Thymus (tissue), 11 donors: ENCODE measurements around the gene NAA16. TPM values are rescaled to one million over a fixed set of nuclear protein-coding genes. Genes with fewer than 3 reads are reported as not detected.

Experiments used
- DNase-seq, 9 donors: peaks; one replicate each; pipeline ENCODE4 v3.0.0-alpha.2; 2013; ENCODE audit warnings: low spot score in 9 of 9, low read depth in 6 of 9, missing footprints in 1 of 9
- H3K27ac ChIP-seq, 2 donors: one replicate each; pipeline ENCODE4 v1.5.1; 2013; ENCODE audit warnings: control low read depth in 1 of 2, low read depth in 1 of 2, low read length in 1 of 2, mild to moderate bottlenecking in 1 of 2, moderate library complexity in 1 of 2
- H3K27me3 ChIP-seq, 2 donors: one replicate each; pipeline ENCODE4 v1.5.1; 2013; ENCODE audit warnings: low read length in 1 of 2; ENCODE audit not compliant: control insufficient read depth in 2 of 2, insufficient read depth in 1 of 2
- H3K36me3 ChIP-seq, 2 donors: one replicate each; pipeline ENCODE4 v1.5.1; 2013; ENCODE audit warnings: low read length in 1 of 2, mild to moderate bottlenecking in 1 of 2, moderate library complexity in 1 of 2; ENCODE audit not compliant: control insufficient read depth in 2 of 2, insufficient read depth in 2 of 2
- H3K4me1 ChIP-seq, 2 donors: one replicate each; pipeline ENCODE4 v1.5.1; 2013; ENCODE audit warnings: low read length in 2 of 2; ENCODE audit not compliant: control insufficient read depth in 2 of 2, insufficient read depth in 2 of 2
- H3K4me3 ChIP-seq, 2 donors: one replicate each; pipeline ENCODE4 v1.5.1; 2013; ENCODE audit warnings: low read length in 2 of 2, control low read depth in 1 of 2, mild to moderate bottlenecking in 1 of 2
- H3K9me3 ChIP-seq, 2 donors: one replicate each; pipeline ENCODE4 v1.5.1; 2013; ENCODE audit warnings: low read length in 1 of 2, mild to moderate bottlenecking in 1 of 2; ENCODE audit not compliant: control insufficient read depth in 2 of 2, insufficient read depth in 1 of 2
- WGBS: extraction: QIAGEN DNeasy Blood & Tissue Kit; methylation state at CpG from one replicate; pipeline ENCODE4 v1.1.7; 2013; 5-methylcytosine and 5-hydroxymethylcytosine counted together
- polyA plus RNA-seq: library from polyadenylated mRNA; stranded (reverse); fragments of 200-250 nt; gene quantifications from one replicate; pipeline ENCODE4 v1.2.3, GENCODE V29; 2013
- total RNA-seq: library from RNA; stranded (reverse); fragments of 120-200 nt; gene quantifications from one replicate; pipeline ENCODE4 v1.2.4, GENCODE V29; 2013
- donor health status: healthy.

Gene NAA16
- total and polyA plus RNA-seq, 2 donors, result 10.6 to 23.8 TPM

GRCh38 chr13:41389580-41389979 lies 78.5 kb downstream of the NAA16 start:
- Histone ChIP-seq H3K9me3 (peaks cover 0 to 3% of the 10 kb centered on the region in 2 donors), H3K4me3 (no peak overlapping the region), H3K4me1 (peaks cover 0 to 11% of the 10 kb centered on the region in 2 donors), H3K36me3 (no peaks in the 10 kb centered on the region), H3K27ac (no peak overlapping the region), H3K27me3 (no peaks in the 10 kb centered on the region)
- 5% methylated on average over 1 of the region's 1 CpG for WGBS
- peak in 1 of 9 donors; percentile 45 for DNase-seq

- Histone ChIP-seq H3K36me3 (no peaks in the 10 kb centered on the region), H3K4me1 (peaks cover 0 to 11% of the 10 kb centered on the region in 2 donors), H3K27ac (no peak overlapping the region), H3K9me3 (peaks cover 0 to 3% of the 10 kb centered on the region in 2 donors), H3K4me3 (no peak overlapping the region), H3K27me3 (no peaks in the 10 kb centered on the region)
- 100% methylated on average over 1 of the region's 1 CpG for WGBS
- DNase-seq, result no peak
Measured at GRCh38 chr13:41394166-41394565, 83.1 kb downstream of the NAA16 start.

DNA sequence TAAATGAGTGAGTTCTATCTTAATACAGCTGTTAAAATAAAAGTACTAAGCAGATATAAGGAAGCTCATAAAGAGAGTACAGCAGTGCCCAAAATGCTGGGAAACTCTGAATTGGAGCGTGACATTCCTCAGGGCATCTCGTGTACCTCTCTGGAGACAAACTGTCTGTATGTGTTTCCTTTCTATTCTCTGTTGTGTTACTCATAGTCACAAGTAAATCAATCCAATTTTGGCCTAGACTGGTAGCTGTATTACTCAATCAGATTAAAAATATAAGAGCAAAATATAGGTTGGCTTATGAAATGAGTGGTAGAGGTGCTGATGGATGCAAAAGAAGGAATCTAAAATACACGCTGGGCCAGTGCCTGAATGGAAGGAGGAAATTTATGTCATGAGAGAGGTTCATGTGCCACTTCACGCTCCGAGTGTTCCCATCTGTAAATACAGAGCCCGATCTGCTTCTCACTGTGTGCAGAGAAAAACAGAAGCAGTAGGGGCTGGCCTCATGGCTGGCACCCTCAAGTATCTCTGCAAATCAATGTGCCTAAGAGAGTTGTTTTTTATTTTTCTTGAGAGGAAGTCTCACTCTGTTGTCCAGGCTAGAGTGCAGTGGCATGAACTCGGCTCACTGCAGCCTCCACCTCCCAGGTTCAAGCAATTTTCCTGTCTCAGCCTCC lies 87.6 kb downstream of the NAA16 start:
- WGBS, result 95% methylated on average over 7 of the region's 7 CpGs
- H3K4me3 ChIP-seq, result no peak overlapping the region
- DNase-seq, result peak in 1 of 9 donors; percentile 51
- H3K27ac ChIP-seq, result no peak overlapping the region
- no peaks in the 10 kb centered on the region for H3K27me3 ChIP-seq
- H3K4me1 ChIP-seq, result no peaks in the 10 kb centered on the region
- H3K36me3 ChIP-seq, result no peaks in the 10 kb centered on the region
- peaks cover 0 to 3% of the 10 kb centered on the region in 2 donors for H3K9me3 ChIP-seq

- peak in 1 of 9 donors; percentile 28 for DNase-seq
- Histone ChIP-seq H3K9me3 (no peaks in the 10 kb centered on the region), H3K4me3 (no peak overlapping the region), H3K36me3 (no peaks in the 10 kb centered on the region), H3K27me3 (no peaks in the 10 kb centered on the region), H3K27ac (no peak overlapping the region), H3K4me1 (no peaks in the 10 kb centered on the region)
- WGBS, result 98% methylated on average over 4 of the region's 4 CpGs
Measured at GRCh38 chr13:41401366-41401765, 90.3 kb downstream of the NAA16 start.

DNA sequence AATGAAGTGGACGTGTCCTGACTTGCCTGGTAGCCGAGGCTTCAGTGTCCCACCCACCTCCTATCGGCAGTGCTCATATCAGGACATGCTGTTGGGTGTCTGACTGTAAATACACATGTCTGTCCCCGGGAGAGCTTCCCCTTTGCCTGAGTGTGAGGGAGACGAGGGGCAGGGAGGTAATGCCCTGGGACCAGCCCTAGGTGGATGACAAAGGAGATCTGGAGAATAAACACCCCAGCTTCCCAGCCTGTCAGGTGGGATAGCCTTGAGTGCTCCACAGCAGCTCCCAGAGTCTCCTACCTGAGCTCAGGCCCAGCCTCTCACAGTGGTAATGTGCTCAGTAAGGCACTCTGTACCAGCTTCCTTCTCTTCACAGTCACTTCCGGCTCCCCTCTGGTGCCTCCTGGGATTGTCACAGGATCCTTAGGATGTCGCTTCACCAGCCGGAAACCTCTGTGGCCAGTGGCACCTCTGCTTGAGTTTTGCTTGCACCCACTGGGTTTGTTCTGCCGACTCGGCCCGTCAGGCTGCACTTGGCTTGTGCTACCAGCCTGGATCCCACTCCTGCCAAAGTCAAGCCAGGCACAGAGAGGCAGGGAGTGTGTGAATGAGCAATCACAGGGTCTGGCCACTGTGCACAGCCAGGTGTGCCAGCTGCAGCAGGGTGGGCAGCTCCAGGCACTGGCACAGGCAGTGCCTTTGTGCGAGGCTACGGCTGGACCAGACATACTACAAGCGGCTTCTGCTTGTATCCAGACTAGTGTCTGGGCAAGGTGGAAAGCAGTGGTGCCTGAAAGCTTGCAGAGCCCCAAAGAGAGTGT lies 91.8 kb downstream of the NAA16 start:
- peak in 1 of 9 donors; percentile 26 for DNase-seq
- Histone ChIP-seq H3K27me3 (no peaks in the 10 kb centered on the region), H3K4me1 (no peaks in the 10 kb centered on the region), H3K4me3 (no peak overlapping the region), H3K9me3 (no peaks in the 10 kb centered on the region), H3K36me3 (no peaks in the 10 kb centered on the region), H3K27ac (no peak overlapping the region)
- WGBS, result 95% methylated on average over 14 of the region's 14 CpGs

- Histone ChIP-seq H3K4me1 (no peaks in the 10 kb centered on the region), H3K9me3 (no peaks in the 10 kb centered on the region), H3K27ac (no peak overlapping the region), H3K4me3 (no peak overlapping the region), H3K27me3 (no peaks in the 10 kb centered on the region), H3K36me3 (no peaks in the 10 kb centered on the region)
- no peak for DNase-seq
- 71% methylated on average over 4 of the region's 4 CpGs for WGBS
Measured at GRCh38 chr13:41403983-41404382, 92.9 kb downstream of the NAA16 start.

DNA sequence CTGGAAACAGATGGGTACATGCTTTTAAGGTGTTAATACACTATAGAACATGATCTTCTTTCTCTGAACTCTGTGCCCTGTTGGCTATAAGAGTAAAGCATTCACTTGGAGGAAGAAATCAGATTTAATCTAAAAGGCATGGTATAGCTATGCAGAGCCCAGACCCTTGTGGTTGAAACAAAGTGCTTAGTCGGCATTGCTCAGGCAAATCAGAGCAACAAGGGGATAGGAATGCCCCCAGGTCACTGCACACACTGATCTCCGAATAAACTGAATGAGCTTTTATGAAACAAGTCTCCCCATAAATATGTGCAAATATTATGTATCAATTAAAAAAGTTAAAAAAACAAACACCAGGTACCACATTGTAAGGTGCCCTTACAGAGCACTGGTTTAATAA lies 94.3 kb downstream of the NAA16 start:
- Histone ChIP-seq H3K4me3 (no peak overlapping the region), H3K27ac (no peak overlapping the region)
- WGBS, result 94% methylated on average over 2 of the region's 2 CpGs

DNA sequence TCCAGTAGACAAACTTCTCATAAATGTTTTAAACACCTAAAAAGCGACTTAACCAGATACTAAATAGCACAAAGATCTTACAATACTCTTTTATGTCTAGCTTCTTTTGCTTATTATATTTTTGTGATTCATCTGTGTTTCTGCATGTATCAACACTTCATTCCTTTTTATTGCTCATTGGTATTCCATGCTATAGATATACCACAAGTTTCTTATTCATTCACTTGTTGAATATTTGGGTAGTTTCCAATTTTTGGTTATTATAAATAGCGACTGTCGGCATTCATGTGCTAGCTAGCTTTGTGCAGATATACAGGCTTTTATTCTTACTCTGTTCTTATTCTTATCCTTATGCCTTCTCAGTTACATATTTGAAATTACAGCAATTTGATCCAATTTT lies 96.3 kb downstream of the NAA16 start:
- Histone ChIP-seq H3K36me3 (no peaks in the 10 kb centered on the region), H3K27me3 (no peaks in the 10 kb centered on the region), H3K4me1 (no peaks in the 10 kb centered on the region), H3K9me3 (no peaks in the 10 kb centered on the region), H3K4me3 (no peak overlapping the region), H3K27ac (no peak overlapping the region)
- 65% methylated on average over 3 of the region's 3 CpGs for WGBS
- no peak for DNase-seq

More for the DNA sequence above, 94.3 kb downstream of the NAA16 start:
- H3K27me3 ChIP-seq, result no peaks in the 10 kb centered on the region
- H3K36me3 ChIP-seq, result no peaks in the 10 kb centered on the region
- no peaks in the 10 kb centered on the region for H3K9me3 ChIP-seq
- no peaks in the 10 kb centered on the region for H3K4me1 ChIP-seq
- DNase-seq, result no peak

- Histone ChIP-seq H3K27ac (no peak overlapping the region), H3K4me3 (no peak overlapping the region), H3K27me3 (no peaks in the 10 kb centered on the region)
Measured at GRCh38 chr13:41408121-41408520, 97.1 kb downstream of the NAA16 start.

More at GRCh38 chr13:41408121-41408520, 97.1 kb downstream of the NAA16 start:
- DNase-seq, result no peak
- no peaks in the 10 kb centered on the region for H3K9me3 ChIP-seq
- no peaks in the 10 kb centered on the region for H3K36me3 ChIP-seq
- H3K4me1 ChIP-seq, result no peaks in the 10 kb centered on the region
